NCI-H2196 (cell line): ENCODE results near the gene ZNRD2.
A peak's percentile ranks its signal among the peaks of the same experiment; 100 is the strongest.

ENCODE experiments used
- DNase-seq: peaks from one replicate; lab custom pipeline; 2025; ENCODE audit not compliant: unreplicated experiment; lab: John Stamatoyannopoulos, UW

The ZNRD2 gene

DNA sequence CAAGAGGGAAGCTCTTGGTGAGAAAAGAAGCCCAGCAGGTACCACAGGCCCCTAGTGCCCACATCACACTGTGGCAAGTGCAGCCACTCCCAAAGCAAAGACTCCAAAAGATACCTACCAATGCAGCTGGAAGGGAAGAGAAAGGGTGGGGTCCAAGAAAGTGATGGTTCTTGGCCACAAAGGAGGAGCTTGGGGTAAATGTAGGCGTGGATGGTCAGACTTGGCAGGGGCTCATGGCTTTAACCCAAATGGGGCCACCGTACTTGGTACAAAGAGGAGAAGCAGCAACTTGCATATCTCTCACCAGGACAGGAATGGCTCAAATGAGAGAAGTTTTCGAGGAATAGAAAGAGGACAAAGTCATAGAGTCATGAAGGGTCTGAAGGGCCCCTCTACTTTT lies 39.0 kb downstream of the ZNRD2 start:
- no peak for DNase-seq

DNA sequence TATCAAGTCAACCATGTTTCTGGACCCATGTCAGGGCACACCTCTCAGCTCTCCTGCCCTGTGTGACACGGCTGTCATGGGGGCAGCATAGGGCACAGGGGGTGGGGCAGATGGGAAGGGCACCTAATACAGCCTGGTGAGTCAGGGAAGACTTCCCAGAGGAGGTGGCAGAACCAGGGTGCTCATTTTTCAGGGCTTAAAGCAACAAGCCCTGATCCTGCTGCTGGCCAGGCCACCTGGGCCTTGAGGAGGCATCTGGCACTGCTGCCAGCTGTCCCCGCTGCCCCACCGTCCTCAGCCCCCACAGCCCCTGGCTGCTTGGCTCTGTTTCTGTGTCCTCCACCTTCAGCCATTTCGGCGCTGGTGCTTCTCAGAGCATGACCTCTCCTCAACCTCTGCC lies 39.4 kb downstream of the ZNRD2 start:
- DNase-seq, result no peak

DNA sequence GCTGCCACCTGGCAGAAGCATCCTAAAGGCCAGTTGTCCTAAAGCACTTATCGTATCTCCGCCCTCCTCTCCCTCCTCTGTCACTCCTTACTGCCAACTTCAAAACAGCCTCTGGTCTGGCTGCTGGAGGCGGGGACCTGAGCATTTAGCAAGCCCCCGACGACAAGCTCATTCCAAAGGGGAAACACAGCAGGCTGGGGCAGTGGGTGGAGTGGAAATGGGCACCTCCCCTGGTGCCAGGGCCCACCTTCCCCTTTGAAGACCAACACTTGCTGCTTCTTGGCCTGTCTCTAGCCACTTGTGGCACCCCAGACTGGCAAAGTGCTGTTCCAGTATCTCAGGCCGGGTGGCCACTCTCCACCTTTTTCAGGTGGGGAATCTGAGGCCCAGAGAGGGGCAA lies 40.1 kb downstream of the ZNRD2 start:
- no peak for DNase-seq

DNA sequence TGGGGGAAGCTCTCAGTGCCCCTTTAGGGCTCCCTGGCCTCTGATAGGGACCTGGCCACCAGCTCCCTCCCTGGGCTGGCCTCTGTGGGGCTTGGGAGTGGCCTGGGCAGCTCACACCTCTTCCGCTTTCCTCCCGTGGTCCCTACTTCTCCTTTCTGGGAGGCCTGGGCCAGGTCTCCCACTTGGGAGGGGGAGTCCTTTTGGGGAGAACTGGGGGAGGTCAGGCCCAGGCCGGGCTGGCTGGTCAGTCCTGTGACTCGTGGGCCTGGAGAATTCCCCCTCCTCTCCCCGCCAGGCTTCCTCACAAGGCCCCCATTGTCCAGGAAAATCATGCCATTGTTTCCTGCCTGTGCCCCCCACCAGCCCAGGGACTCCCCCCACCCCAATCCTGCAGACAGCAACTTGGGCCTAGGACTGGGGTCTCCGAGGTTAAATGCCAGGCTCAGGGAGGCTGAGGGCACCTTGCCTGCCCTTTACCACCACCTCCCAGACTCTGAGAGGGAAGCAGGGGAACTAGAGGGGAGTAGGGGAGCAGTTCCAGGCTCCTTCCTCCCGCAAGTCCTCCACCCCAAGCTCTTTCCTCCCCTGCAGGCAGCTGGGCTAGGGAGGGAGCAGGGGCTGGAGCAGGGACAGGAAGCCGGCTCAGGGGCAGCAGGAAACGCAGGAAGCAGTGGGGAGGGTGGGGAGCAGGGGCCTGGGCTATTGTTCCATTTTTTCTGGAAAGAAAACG lies 40.9 kb downstream of the ZNRD2 start:
- DNase-seq, result no peak

DNA sequence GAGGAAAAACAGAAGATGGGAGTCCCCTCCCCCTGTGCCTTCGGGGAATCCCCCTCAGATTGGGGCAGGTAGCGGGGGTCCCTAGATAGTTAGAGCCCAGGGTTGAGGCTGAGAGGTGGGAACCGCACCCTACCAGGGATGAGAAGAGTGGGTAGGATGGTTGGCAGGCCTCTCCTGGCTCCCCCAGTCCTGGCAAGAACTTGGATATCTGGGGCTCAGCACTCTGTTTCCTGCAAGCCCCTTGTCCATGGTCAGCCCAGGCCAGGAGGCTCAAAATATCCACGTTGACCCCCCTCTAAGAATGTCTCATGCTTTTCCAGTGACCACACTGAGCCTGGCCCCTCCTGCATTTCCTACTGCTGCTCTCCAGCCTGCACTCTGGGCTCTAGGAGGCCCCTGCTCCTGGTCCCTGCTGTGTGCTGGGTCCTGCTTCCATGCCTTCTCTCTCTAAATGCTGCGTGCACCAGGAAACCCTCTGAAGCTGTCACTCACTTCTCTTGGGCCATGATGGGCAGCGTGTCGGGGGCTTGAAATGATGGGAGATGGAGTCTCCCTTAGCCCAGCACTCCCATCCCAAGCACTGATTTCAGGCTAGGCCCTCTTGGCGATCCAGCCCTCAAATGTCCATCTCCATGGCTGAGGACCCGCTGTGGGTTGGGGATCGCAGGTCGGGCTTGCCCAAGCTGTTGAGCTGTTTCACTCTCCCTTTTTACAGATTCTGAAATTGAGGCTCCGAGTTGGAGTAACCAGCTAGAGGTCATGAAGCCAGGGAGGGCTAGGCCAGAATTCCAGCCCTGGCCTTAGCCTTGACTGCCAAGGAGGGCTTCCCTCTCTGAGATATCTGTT lies 41.7 kb downstream of the ZNRD2 start:
- no peak for DNase-seq

DNA sequence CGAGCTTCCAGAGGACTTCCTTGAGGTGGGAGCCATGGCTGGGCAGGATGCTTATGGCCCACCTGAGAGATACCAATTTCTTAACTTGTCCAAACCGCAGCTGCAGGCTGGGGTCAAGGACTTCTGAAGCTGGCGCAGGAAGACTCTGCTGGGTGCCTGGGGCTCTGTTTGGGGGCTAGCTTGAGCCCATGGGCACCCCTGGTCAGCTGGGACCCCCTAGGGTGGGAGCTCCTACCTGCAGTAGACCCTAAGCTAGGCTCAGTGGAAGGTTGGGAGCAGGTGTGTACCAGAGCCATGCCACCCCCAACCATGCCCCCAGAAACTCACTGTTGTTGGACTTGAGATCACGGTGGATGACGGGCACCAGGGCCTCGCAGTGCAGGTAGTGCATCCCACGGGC lies 42.4 kb downstream of the ZNRD2 start:
- DNase-seq, result no peak

DNA sequence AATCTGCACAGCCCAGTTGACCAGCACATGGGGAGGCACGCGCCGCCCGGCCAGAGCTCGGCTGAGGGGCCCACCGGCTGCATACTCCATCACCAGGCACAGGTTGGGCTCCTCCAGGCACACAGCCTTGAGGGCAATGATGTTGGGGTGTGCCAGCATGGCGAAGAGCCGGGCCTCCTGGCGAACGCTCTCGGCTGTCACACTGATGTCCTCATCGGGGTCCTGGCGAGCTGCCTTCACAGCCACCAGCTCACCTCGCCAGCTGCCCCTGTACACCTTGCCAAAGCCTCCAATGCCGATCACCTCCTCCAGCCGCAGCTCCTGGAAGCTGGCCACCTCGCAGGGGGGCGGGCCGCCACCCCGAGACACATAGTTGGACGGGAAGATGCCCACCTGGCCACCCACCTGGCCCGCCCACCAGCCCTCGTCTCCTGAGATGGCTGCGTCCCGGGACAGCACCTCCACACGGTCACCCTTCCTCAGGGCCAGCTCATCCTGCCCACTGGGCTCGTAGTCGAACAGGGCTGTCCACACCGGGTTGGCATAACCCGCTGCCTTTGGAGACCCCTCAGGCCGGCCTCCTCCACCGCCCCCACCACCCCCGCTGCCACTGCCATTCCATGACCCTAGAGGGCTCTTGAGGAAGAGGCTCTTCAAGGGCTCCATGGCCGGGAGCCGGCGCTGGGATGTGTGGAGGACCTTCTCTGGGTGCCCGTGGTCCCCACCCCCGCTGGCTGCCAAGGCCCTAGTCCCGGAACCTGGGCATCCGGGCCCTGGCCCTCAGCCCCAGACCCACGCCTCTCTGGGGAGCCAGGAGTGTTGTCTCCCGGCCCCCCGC lies 43.0 kb downstream of the ZNRD2 start:
- no peak for DNase-seq

DNA sequence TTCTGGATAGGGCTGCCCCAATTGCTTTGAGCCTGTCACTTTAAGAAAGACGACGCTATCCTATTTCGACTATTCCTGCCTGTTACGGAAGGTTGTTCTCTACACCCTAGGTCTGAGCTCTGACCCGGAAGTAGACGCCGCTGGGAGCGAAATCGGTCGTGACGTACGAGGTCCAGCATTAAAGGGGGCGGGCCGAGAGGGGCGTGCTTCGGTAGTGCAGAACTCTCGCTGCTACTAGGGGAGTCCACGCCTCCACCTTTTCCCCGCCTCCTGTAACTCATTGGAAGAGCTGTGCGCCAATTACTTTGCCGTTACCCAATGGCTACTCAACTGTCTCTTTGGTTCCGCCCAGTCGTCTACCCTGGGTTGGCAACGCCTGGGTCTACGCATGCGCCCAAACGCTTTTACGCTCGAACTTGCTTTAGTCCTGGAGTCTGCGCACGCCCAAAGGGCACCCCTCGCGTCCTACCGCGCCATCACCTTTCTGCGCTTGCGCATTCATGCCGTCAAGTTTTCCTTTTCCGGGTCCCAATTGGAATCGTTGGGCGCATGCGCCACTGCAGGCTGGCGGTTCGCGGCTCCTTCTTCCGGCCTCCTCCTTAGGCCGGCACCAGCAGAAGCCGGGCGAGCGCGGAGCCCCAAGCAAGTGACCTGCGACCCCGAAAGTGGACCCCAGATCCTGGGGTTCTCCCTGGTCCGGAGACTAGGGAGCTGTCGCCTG lies 45.1 kb downstream of the ZNRD2 start, which contains the start of gene PCNX3:
TSS of gene PCNX3 (plus strand) at position 548 of the 721 bp plus-strand sequence. CDS start 536 bp downstream, outside the sequence.
- DNase-seq, result peak; percentile 100

DNA sequence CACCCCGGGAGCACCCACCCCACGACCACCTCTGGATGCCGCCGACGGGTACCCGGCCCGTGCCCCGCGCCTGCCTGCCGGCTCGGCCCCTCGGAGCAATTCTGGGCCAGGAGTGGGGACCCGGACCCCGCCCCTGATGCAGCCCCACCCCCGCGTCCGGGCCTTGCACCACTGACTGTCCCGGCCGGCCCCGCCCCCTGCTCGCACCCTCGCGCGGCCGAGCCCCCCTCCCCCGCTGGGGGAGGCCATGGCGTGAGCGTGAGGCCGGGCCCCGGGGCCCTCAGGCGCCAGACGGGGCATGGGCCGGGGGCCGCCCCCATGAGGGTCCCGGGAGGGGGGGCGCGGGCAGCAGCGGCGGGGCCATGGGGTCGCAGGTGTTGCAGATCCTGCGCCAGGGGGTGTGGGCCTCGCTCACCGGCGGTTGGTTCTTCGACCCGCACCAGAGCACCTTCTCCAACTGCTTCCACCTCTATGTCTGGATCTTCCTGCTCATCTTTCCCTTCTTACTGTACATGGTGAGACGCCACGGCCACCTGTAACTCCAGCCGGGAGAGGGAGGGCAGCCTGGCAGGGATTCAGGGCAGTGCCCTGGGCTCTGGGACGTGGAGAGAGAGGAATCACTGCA lies 45.8 kb downstream of the ZNRD2 start:
- DNase-seq, result peak; percentile 31

DNA sequence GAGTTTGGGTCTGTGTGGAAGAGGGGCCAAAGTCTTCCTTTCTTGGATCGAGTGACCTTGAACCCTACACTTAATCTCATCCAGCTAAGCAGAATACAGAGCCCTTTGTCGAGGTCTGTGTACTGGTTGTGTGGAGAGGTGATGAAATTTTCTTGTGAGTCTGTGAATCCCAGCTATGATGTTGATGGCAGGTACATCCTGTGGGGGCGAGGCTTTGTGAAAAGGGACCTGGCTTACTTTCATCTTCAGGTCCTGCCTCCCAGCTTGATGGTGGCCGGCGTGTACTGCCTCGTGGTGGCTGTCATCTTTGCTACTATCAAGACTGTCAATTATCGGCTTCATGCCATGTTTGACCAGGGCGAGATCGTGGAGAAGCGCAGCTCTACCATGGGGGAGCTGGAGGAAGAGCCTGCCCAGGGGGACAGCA lies 46.3 kb downstream of the ZNRD2 start:
- no peak for DNase-seq

DNA sequence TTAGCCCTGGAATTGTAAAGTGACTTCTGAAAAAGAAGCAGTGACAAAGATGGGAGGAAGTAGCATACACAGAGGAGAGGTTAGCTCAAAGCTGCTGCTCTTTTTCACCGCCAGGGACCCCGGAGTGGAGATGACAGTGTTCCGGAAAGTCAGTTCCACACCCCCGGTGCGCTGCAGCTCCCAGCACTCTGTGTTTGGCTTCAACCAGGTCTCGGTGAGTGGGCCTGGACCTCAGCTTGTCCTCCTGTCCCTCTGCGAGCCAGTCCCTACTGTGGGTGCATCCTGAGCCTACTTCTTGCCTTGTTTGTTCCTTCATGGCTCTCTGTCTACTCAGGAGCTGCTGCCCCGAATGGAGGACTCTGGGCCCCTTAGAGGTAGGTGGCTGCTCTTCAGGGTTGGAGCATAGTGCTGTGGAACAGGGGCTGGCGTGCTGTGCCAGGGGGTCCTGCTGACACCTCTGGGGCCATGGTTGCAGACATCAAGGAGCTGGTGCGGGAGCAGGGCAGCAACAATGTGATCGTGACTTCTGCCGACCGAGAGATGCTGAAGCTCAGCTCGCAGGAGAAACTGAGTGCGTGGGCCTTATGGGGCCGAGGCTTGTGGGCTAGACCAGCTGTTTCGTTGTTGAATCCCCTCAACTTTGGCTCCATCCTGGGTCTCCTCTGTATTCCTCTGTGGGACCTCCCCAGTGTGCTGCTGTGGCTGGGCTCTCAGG lies 47.0 kb downstream of the ZNRD2 start:
- DNase-seq, result no peak

DNA sequence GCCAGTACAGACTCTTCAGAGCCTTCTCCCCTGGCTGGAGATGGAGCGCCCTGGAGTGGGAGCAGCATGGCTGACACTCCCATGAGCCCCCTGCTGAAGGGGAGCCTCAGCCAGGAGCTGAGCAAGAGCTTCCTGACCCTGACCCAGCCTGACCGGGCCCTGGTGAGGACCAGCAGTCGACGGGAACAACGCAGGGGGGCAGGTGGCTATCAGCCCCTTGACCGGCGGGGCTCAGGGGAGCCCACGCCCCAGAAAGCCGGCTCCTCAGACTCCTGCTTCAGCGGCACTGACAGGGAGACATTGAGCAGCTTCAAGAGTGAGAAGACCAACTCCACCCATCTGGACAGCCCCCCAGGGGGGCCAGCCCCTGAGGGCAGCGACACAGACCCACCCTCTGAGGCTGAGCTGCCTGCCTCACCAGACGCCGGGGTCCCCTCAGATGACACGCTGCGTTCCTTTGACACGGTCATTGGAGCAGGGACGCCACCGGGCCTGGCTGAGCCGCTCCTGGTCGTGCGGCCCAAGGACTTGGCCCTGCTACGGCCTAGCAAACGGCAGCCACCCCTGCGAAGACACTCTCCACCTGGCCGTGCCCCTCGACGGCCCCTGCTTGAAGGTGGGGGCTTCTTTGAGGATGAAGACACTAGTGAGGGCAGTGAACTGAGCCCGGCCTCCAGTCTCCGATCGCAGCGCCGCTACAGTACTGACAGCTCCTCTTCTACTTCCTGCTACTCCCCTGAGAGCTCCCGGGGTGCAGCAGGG lies 47.9 kb downstream of the ZNRD2 start:
- DNase-seq, result no peak

DNA sequence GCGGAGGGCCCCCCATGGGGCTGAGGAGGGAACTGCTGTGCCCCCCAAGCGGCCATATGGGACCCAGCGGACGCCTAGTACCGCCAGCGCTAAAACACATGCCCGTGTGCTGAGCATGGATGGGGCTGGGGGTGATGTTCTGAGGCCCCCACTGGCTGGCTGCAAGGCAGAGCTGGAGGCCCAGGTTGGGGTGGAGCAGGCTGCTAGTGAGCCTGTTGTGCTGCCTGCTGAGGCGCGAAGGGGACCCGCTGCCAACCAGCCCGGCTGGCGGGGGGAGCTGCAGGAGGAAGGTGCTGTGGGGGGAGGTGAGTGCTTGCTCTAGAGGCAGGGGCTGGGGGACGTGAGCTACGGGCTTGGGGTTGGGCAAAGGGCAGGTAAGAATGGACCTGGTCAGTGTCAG lies 48.5 kb downstream of the ZNRD2 start:
- no peak for DNase-seq

DNA sequence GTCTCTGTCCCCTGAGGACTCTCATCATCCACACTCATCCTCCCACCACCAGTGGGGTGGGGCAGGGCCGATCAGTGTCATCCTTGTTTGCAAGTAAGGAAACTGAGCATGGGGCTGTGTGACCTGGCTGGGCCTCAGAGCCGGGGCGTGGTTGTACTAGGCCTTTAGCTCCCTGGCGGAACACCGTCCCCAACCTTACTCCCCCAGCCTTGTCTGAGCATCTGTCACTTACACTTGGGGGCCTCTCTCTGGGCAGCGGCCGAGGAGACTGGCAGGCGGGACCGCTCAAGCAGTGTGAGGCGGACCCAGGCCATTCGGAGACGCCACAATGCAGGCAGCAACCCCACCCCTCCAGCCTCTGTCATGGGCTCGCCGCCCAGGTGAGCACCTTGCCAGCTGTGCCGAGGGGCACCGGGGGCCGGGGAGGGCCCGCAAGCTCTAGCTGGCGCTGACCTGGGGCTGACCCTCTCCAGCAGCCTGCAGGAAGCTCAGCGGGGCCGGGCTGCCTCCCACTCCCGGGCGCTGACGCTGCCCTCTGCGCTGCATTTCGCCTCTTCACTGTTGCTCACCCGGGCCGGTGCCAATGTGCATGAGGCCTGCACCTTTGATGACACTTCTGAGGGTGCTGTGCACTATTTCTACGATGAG lies 49.1 kb downstream of the ZNRD2 start:
- DNase-seq, result no peak

DNA sequence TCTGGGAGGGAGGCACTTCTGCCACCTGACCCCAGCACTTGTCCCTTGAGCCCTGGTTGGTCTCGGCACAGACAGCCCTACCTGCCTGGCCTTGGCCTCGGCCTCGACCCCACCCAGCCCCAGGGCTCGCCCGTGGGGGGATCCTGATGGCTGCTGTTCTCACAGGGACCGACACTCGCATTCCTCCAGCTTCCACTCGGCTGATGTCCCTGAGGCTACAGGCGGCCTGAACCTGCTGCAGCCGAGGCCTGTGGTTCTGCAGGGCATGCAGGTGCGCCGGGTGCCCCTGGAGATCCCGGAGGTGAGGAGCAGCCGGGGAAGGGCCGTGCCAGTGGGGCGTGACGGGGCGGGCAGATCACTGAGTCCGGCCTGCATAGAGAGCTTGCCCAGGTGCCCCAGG lies 50.4 kb downstream of the ZNRD2 start:
- DNase-seq, result no peak

DNA sequence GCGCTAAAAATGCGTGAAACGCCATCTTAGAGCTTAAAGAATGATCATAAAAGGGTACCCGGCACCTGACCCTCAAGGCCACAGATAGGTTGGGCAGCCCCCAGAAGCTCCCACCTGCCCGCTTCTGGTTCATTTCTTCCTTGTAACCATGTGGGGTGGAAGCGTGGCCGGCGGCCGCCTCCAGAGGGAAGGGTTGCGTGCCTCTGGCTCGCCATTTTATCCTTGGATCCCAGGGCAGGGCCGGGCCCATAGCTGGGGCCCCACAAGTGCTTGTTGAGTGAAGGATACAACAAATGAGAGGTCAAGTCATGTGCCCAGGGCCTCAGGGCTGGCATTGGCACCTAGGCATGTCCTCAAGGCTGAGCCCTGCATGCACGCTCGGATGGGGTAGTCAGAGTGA lies 51.2 kb downstream of the ZNRD2 start:
- DNase-seq, result no peak
